HG03103 (cell line): ENCODE measurements around the gene FLNB.
"Not testable (repeated sequence)": the region's sequence is repeated elsewhere in the genome, so short reads cannot be mapped to it uniquely, and the experiment has no call there.

ENCODE experiments used
- ATAC-seq: cut with Tn5 transposase; IDR thresholded peaks from one replicate; pipeline ENCODE4 v1.9.1; 2021; ENCODE audit warnings: low read depth; ENCODE audit not compliant: unreplicated experiment

FLNB gene

DNA sequence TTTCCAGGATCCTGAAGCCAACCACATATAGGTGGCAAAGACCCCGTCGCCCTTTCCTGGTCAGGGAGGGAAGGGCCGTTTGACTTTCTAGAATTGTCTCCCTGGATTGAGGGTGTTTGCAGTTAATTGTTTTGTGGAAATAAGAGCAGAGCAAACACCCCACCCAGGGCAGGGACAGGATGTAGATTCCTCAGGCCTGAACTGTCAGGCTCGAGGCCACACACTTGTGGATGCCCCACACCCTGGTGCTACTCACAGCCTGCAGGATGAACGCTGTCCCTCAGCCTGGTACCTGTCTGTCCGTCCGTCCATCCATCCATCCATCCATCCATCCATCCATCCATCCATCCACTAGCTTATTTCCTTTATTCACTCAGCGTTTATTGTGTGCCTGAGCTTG lies 29.9 kb upstream of the FLNB start:
- ATAC-seq, result no peak

- ATAC-seq, result no peak
Observed at GRCh38 chr3:57980416-57980815, 27.8 kb upstream of the FLNB start.

GRCh38 chr3:57981483-57982087 lies 26.6 kb upstream of the FLNB start:
- no peak for ATAC-seq

DNA sequence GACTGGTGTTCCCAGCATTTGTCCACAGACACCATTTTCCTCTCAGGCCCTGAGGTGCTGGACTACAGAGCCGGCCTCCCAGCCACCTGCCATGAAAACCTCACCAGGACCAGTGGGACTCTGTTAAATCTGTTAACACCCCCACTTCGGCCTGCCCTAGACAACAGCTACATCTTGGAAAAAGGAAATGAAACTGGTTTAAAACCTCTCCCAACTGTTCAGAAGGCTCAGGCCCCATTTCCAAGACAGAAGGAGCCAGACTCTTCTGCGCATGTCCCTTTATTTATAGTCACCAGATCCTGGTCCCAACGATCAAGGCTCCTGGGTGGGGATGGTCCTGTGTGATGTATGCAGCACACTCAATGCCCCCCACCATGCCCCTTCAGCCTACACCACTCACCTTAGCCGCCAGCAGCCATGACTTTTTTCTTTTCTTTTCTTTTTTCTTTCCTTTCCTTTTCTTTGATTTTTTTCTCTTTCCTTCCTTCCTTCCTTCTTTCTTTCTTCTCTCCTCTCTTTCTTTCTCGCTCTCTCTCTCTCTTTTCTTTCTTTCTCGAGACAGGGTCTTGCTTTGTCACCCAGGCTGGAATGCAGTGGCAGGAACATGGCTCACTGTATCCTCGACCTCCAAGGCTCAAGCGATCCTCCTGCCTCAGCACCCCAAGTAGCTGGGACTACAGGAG lies 25.5 kb upstream of the FLNB start:
- no peak for ATAC-seq

GRCh38 chr3:57983734-57984518 lies 24.3 kb upstream of the FLNB start:
- ATAC-seq, result peak; percentile 89

DNA sequence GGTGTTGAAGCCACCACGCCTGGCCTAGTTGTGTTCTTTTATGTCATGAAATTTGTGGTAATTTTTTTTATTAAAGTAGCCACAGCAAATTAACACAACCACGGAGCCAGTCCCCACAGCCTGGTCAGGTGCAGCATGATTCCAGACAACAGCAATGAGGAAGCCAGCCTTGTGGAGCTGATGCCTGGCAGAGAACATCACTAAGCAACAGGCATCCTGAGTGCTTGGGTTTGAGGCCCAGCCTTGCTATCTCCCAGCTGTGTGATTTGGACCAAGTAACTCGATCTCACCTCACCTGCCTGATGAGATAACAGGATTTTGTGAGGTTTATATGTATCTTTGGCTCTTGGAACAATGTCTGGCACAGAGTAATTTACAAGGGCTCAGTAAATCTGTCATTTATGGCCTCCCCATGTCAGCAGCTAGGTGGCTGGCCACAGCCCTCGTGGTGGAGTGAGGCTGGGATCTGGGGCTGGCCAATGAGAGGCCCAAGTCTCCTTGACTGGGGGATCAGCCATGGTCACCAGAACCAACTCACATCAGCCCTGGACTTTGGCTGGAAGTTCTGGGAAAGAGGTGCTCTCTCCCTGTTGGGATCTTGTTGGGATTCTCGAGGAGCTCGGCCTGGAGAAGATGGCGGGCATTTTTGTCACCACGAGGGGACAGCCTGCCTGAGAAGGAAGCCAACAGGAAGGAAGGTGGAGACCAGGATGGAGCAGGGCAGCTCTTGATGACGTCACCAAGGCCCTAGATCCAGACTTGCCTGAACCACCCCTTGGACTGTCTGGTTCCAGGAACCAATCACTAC lies 22.8 kb upstream of the FLNB start:
- no peak for ATAC-seq

DNA sequence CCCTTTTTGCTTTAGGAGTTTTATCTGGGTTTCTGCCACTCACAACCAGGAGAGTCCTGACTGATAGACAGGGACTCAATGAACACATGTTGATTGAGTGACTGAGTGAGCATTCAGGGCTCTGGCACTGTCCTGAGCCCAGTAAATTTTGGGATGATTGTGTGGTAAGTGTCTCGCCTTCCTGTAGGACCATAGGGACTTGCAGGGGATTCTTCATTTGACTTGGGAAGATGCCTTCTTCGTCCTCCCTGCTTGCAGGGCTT lies 22.3 kb upstream of the FLNB start:
- ATAC-seq, result no peak

- ATAC-seq, result no peak
Observed at GRCh38 chr3:57986261-57986660, 22.0 kb upstream of the FLNB start.

- not testable (repeated sequence) for ATAC-seq
Observed at GRCh38 chr3:57989198-57989597, 19.0 kb upstream of the FLNB start.

GRCh38 chr3:57989646-57990045 lies 18.6 kb upstream of the FLNB start:
- ATAC-seq, result no peak

DNA sequence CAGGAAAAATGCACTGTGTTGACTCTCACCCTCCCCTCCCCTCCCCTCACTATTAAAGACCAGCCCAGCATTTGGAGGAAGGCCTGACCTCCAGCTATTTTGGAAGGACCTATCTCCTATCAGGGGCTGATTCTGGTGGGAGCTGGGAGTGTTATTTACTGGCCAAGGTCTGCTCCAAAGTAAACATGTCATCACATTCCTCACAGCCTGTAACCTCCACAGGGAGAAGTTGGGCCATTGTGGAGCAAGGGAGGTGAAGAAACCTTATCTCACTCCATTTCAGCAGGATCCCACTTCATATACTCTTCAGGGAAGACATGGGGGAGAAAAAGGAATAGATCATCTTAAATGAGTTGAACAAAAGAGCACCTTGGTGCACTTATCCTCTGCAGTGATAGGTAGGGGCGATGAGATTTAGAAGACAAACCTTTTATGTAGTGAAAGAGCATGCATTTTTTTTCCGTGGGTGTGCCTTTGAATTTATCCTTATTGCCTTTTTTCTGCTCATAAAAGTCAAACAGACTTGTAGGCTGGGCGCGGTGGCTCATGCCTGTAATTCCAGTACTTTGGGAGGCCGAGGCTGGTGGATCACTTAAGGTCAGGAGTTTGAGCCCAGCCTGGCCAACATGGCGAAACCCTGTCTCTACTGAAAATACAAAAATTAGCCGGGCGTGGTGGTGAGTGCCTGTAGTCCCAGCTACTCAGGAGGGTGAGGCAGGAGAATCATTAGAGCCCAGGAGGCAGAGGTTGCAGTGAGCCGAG lies 15.6 kb upstream of the FLNB start:
- ATAC-seq, result no peak

DNA sequence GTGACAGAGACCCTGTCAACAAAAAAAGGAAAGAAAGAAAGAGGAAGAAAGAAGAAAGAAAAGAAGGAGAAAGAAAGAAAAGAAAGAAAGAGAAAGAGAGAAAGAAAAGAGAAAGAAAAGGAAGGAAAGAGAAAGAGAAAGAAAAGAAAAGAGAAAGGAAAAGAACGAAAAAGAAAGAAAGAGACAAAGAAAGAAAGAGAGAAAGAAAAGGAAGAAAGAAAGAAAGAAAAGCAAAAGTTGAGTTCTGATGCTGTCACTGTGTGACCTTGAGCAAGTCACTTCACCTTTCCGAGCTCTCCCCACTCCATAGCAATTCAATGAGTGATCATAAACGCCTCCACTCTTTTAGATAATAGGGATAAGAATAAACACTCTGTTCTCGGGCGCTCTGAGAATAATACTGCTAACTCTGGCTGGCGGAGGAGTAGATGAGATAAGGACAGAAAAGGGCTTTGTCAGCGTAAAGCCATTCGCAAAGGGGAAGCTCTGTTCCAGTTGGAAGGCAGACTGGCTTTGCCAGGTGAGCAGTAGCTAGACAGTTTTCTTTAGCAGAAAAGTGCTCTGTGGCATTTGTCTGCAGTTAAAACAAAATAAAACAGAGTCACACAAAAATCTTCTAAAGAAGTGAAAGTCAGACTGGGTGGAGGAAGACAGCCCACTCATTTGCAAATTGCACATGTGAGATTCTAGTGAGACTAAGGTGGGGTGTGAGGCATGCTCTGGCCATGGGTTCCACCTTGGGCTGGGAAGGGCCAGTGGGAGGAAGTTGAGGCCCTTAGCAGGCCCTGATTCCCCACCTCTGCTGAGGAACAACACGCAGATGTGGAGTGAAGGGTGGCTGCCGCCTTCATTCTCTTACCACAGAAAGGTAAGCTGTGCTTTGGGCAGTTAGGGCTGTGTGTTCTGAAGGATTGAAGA lies 9.6 kb upstream of the FLNB start:
- peak; percentile 69 for ATAC-seq

- ATAC-seq, result no peak
Observed at GRCh38 chr3:57999417-58000115, 8.7 kb upstream of the FLNB start.

DNA sequence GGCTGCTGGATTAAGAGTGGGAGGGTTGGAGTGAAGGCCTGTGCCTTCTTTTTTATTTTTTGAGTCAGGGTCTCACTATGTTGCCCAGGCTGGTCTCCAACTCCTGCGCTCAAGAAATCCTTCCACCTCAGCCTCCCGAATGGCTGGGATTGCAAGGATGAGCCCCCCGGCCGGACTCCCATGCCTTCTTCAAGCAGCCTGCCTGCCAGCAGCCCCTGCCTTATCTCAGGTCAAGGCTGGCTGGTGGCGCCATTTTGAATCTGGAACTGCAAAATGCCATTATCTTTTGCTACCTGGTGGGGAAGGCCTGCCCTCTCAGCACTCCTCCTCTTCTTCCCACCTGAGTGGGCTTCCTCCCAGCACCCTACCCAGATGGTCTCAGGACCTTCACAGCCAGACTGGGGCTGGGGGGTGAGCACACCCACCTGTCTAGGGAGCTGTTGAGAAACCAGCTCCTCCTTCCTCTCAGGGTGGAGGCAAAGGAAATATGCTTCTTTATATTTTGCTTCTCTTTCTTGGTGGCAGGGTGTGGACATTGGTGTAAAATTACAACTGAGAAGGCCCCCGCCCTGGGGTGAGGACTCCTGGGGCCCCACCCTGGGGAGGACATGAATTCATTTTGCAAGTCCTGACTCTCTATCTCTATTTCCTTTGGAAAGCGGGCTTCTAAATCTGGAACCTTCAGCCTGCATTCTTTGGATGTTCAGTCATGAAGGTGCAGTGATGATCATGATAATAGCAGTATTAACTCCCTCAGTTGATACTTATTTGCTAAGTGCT lies 7.7 kb upstream of the FLNB start:
- no peak for ATAC-seq

GRCh38 chr3:58001086-58001467 lies 7.1 kb upstream of the FLNB start:
- no peak for ATAC-seq

DNA sequence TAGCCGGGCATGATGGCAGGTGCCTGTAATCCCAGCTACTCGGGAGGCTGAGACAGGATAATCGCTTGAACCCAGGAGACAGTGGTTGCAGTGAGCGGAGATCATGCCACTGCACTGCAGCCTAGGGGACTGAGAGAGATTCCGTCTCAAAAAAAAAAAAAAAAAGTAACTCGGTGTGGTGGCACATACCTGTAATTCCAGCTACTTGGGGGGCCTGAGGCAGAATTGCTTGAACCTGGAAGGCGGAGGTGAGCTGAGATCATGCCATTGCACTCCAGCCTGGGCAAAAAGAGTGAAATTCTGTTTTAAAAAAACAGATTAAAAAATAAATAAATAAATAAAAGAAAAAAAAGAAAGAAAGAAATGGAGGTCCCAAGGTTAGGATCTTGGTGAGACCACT lies 6.2 kb upstream of the FLNB start:
- ATAC-seq, result no peak

GRCh38 chr3:58003093-58003492 lies 5.1 kb upstream of the FLNB start:
- no peak for ATAC-seq

DNA sequence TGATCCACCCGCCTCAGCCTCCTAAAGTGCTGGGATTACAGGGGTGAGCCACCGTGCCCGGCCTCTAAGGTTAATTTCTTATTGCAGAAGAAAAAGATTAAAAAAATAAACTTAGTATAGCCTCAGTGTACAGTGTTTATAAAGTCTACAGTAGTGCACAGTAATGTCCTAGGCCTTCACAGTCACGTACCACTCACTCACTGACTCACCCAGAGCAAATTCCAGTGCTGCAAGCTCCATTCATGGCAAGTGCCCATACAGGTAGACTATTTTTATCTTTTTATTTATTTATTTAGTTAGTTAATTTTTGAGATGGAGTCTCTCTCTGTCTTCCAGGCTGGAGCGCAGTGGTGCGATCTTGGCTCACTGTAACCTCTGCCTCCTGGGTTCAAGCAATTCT lies 3.2 kb upstream of the FLNB start:
- ATAC-seq, result no peak
